Gastroesophageal sphincter (tissue), 4 donors: ENCODE results near the gene FNDC3A. TPM values are rescaled to one million over a fixed set of nuclear protein-coding genes. Genes with fewer than 3 reads are reported as not detected.
A peak's percentile ranks its signal among the peaks of the same experiment; 100 is the strongest.

Experiments used
- ATAC-seq: fragments of 150-250 bp; one replicate; pipeline ENCODE4 v1.9.1; 2016; ENCODE audit warnings: mild to moderate bottlenecking, moderate library complexity
- H3K27ac ChIP-seq, 4 donors: fragments of 200-600 bp; sonication (generic) in 3 of 4; 1 replicate in 3 of 4; 2 replicates in 1 of 4; pipeline ENCODE4 v1.5.1; 2016 to 2019
- H3K27me3 ChIP-seq: fragments of 200-600 bp; sonication (generic); one replicate; pipeline ENCODE4 v1.5.1; 2019
- H3K36me3 ChIP-seq, 2 donors: fragments of 200-600 bp; sonication (generic); one replicate each; pipeline ENCODE4 v1.5.1; 2019; ENCODE audit warnings: control low read depth in 1 of 2
- H3K4me1 ChIP-seq, 3 donors: fragments of 200-600 bp; sonication (generic); 1 replicate in 2 of 3; 2 replicates in 1 of 3; pipeline ENCODE4 v1.5.1; 2016 to 2019; ENCODE audit warnings: control low read depth in 2 of 3
- H3K4me3 ChIP-seq, 2 donors: fragments of 200-600 bp; sonication (generic); one replicate each; pipeline ENCODE4 v1.5.1; 2019; ENCODE audit warnings: mild to moderate bottlenecking in 1 of 2, moderate library complexity in 1 of 2
- H3K9me3 ChIP-seq, 3 donors: fragments of 200-600 bp; sonication (generic); one replicate each; pipeline ENCODE4 v1.5.1; 2017 to 2019; ENCODE audit warnings: control low read depth in 2 of 3
- EP300 ChIP-seq: sonication (generic); formaldehyde crosslinking; IDR thresholded peaks from one replicate; pipeline ENCODE4 v1.6.1; 2017; ENCODE audit warnings: antibody characterized with exemption, mild to moderate bottlenecking
- POLR2A ChIP-seq, 2 donors: fragments of 450-650 bp; IDR thresholded peaks; one replicate each; pipeline ENCODE4 v1.6.1; 2017; ENCODE audit warnings: antibody characterized with exemption in 2 of 2, mild to moderate bottlenecking in 2 of 2, moderate library complexity in 1 of 2
- POLR2AphosphoS5 ChIP-seq: sonication (generic); formaldehyde crosslinking; IDR thresholded peaks from one replicate; pipeline ENCODE4 v1.6.1; 2017; ENCODE audit warnings: antibody characterized with exemption
- WGBS, 2 donors: methylation state at CpG; one replicate each; pipeline ENCODE4 v1.1.5; 2018; ENCODE audit warnings: low coverage in 1 of 2; 5-methylcytosine and 5-hydroxymethylcytosine counted together
- total RNA-seq, 4 donors: library from RNA; depleted of rRNA; stranded (reverse); fragments of >200 nt; gene quantifications; one replicate each; pipeline ENCODE4 v1.1.0, GENCODE V29; 2016
- TF ChIP-seq, protein P1 (sequence below), 4 experiments: fragments of 200-600 bp in 2 of 4; fragments of 450-650 bp in 2 of 4; sonication (generic) in 1 of 4; IDR thresholded peaks; one replicate each; pipeline ENCODE4 v1.5.1; 2017 to 2019; ENCODE audit warnings: antibody characterized with exemption in 4 of 4, mild to moderate bottlenecking in 2 of 4, moderate library complexity in 2 of 4

FNDC3A gene
- total RNA-seq, 4 donors from 2014 or later, result 36.4 to 55.9 (median 47.8) TPM

DNA sequence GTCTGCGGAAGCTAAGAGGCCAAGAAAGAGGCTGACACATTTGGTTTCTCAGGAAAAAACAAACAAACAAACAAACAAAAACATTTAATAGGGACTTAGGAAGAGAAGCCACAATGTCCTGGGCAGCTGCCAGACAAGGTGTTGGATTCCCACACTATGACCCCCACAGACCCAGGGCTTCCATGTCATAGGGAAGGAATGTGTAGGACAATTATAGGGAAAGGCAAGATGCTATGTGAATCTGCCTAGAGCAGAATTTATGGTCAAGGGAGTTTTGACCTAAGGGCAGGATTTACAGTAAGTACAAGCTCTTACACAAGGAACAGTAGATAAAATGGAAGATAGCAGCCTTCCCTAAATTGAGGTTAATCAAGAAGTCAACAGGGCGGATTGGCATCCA, 262.9 kb downstream of the FNDC3A start:
- TF ChIP-seq EP300, result no peak
- no peak for TF ChIP-seq POLR2AphosphoS5
- no peak for TF ChIP-seq POLR2A (IDR thresholded peaks at IDR 0.05)
- TF ChIP-seq, protein P1, sequence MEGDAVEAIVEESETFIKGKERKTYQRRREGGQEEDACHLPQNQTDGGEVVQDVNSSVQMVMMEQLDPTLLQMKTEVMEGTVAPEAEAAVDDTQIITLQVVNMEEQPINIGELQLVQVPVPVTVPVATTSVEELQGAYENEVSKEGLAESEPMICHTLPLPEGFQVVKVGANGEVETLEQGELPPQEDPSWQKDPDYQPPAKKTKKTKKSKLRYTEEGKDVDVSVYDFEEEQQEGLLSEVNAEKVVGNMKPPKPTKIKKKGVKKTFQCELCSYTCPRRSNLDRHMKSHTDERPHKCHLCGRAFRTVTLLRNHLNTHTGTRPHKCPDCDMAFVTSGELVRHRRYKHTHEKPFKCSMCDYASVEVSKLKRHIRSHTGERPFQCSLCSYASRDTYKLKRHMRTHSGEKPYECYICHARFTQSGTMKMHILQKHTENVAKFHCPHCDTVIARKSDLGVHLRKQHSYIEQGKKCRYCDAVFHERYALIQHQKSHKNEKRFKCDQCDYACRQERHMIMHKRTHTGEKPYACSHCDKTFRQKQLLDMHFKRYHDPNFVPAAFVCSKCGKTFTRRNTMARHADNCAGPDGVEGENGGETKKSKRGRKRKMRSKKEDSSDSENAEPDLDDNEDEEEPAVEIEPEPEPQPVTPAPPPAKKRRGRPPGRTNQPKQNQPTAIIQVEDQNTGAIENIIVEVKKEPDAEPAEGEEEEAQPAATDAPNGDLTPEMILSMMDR (IDR thresholded peaks at IDR 0.05), result no peak
- Histone ChIP-seq H3K4me3 (no peak overlapping the region), H3K9me3 (no peaks in the 10 kb centered on the region), H3K4me1 (no peaks in the 10 kb centered on the region), H3K36me3 (no peaks in the 10 kb centered on the region), H3K27ac (no peak overlapping the region), H3K27me3 (no peaks in the 10 kb centered on the region)
- no peak for ATAC-seq
- 93 to 97% methylated on average over 2 of the region's 2 CpGs for WGBS, 2 donors

DNA sequence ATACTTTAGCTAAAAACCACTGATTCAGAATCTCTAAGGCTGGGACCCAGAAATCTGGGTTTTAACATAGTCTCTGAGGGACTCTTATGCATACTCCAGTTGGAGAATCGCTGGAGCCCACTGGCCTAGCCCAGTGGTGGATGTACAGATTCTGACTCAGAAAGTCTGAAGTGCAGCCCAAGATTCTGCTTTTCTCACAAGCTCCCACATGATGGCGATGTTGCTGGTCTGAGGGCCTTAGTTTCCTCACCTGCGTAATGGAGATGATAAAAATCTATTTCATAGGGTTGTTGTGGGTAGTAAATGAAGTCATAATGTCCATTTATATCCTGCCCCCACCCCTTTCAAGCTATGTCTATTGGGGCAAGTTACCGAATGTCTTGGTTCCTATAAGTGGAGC, 264.3 kb downstream of the FNDC3A start:
- TF ChIP-seq, protein P1 (IDR thresholded peaks at IDR 0.05), result peak in 2 of 4 experiments; percentile 30 to 42
- no peak for TF ChIP-seq EP300
- Histone ChIP-seq H3K9me3 (no peaks in the 10 kb centered on the region), H3K27ac (no peak overlapping the region), H3K27me3 (no peaks in the 10 kb centered on the region), H3K4me3 (no peak overlapping the region), H3K4me1 (no peaks in the 10 kb centered on the region), H3K36me3 (no peaks in the 10 kb centered on the region)
- WGBS, 2 donors, result 45 to 78% methylated on average over 2 to 4 of the region's 4 CpGs
- no peak for ATAC-seq

DNA sequence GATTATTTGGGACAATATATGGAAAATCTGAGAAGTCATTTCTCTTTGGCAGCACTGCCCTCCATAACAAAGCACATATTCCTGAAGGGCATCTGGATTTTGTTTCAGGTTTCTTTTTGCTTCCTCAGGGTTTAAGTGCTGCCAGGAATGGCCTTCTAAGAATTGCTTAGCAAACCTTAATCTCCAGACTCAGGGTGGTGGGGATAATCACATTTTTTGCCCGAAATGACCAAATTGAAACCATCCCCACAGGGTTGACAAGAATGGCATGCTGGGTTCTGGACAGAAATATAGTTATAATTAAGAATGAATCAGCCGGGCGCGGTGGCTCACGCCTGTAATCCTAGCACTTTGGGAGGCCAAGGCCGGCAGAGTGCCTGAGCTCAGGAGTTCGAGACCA, 265.6 kb downstream of the FNDC3A start:
- 66% methylated on average over 4 of the region's 7 CpGs; no CpG with 5 or more reads in 1 of the 2 donors for WGBS, 2 donors
- H3K27ac ChIP-seq, result no peak overlapping the region
- no peaks in the 10 kb centered on the region for H3K36me3 ChIP-seq
- H3K27me3 ChIP-seq, result no peaks in the 10 kb centered on the region
- no peak for ATAC-seq
- TF ChIP-seq EP300, result no peak
- TF ChIP-seq, protein P1 (IDR thresholded peaks at IDR 0.05), result no peak
- no peak for TF ChIP-seq POLR2A (IDR thresholded peaks at IDR 0.05)
- H3K9me3 ChIP-seq, result no peaks in the 10 kb centered on the region
- H3K4me3 ChIP-seq, result no peak overlapping the region
- no peaks in the 10 kb centered on the region for H3K4me1 ChIP-seq

DNA sequence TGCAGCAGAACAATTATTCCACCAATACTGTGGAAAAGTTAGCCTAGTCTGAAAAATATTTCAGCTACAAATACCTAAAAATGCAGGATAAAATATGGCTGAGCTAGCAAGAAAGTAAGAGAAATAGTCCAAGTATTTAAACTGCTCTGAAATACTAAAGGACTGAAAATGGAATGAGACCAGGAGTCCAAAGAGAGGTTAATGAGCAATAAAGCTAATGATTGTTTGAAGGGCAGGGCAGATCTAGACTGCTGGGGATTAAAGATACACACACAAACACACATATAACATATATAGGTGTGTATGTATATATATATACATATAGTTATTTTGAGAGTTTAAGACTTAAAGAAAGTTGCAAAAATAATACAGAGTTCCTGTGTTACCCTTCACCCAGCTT, 269.4 kb downstream of the FNDC3A start:
- no peak overlapping the region for H3K27ac ChIP-seq
- H3K9me3 ChIP-seq, result no peaks in the 10 kb centered on the region
- H3K36me3 ChIP-seq, result peaks cover 0 to 9% of the 10 kb centered on the region in 2 donors
- H3K27me3 ChIP-seq, result no peaks in the 10 kb centered on the region
- H3K4me3 ChIP-seq, result no peak overlapping the region
- H3K4me1 ChIP-seq, result peaks cover 0 to 26% (median 0%) of the 10 kb centered on the region in 3 donors
- TF ChIP-seq POLR2AphosphoS5 (no peak), POLR2A (IDR thresholded peaks at IDR 0.05) (no peak), EP300 (no peak)
- TF ChIP-seq, protein P1 (IDR thresholded peaks at IDR 0.05), result no peak
- ATAC-seq, result no peak

DNA sequence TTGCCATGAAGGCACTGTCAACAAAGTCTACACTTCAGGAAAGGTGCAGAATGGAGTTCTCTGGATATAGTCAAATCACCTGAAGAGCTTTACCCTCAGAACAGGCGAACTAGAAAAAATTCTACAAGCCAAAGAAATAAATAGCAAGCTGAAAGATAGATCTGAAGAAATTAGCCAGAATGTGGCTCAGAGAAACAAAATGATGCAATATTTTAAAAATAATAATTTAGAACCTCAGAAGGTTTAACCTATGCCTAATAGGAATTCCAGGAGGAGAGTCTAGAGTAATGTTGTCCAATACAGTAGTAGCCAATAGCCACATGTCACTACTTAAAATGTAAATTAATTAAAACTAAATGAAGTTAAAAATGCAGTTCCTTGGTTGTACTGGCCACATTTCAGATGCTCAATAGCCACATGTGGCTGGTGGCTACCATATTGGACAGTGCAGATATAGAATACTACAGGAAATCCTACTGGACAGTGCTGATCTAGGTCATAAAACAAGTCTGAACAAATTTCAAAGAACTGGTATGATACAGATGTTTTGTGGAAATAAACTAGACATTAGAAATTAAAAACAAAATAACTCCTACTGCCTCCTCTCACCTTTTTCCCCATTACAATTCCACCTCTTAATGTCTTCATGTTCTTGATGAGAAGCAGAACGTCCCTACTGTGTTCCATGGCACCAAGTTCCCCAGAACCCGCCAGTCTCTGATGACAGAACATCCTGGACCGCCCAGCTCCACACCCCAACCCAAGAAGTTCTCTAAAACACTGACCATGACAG, 271.3 kb downstream of the FNDC3A start:
- ATAC-seq, result peak; percentile 77
- 0 to 4% methylated on average over 3 of the region's 4 CpGs for WGBS, 2 donors
- TF ChIP-seq POLR2AphosphoS5 (no peak), EP300 (no peak), POLR2A (IDR thresholded peaks at IDR 0.05) (no peak)
- TF ChIP-seq, protein P1 (IDR thresholded peaks at IDR 0.05), result no peak
- Histone ChIP-seq H3K4me1 (peaks cover 0 to 45% (median 4%) of the 10 kb centered on the region in 3 donors), H3K9me3 (no peaks in the 10 kb centered on the region), H3K4me3 (peak overlapping the region; percentile 74 to 76), H3K27me3 (no peaks in the 10 kb centered on the region), H3K27ac (peak overlapping the region; percentile 86 to 98 (median 90)), H3K36me3 (peaks cover 0 to 17% of the 10 kb centered on the region in 2 donors)
